Stimulated activated naive CD8-positive, alpha-beta T cell treated with anti-CD3 and anti-CD28 coated beads, Interleukin-15, amount 100 ng/mL, for 72 hours (primary cell): ENCODE results near the gene HAUS3.
"Not testable (repeated sequence)": the region's sequence is repeated elsewhere in the genome, so short reads cannot be mapped to it uniquely, and the experiment has no call there.

Experiments used
- ATAC-seq: fragments of 150-1000 bp; cut with Tn5 transposase; 2 replicates; pipeline ENCODE4 v1.10.0; 2021; ENCODE audit warnings: mild to moderate bottlenecking, moderate library complexity
- DNase-seq, 2 donors: peaks; one replicate each; pipeline ENCODE4 v3.0.0; 2021 to 2022
- H3K27ac Mint-ChIP-seq, 2 donors: one replicate each; pipeline ENCODE4 v1.8.0; 2022; ENCODE audit warnings: mild to moderate bottlenecking in 2 of 2, mixed read lengths in 2 of 2, moderate library complexity in 2 of 2
- H3K27me3 Mint-ChIP-seq: one replicate; pipeline ENCODE4 v1.8.0; 2022; ENCODE audit warnings: mixed read lengths
- H3K4me1 Mint-ChIP-seq: one replicate; pipeline ENCODE4 v1.8.0; 2022; ENCODE audit warnings: mild to moderate bottlenecking, mixed read lengths
- H3K4me3 Mint-ChIP-seq, 2 donors: one replicate each; pipeline ENCODE4 v1.8.0; 2022; ENCODE audit warnings: mild to moderate bottlenecking in 2 of 2, mixed read lengths in 2 of 2, moderate library complexity in 1 of 2
- H3K9me3 Mint-ChIP-seq, 2 donors: one replicate each; pipeline ENCODE4 v1.8.0; 2022; ENCODE audit warnings: mixed read lengths in 2 of 2

Gene HAUS3

GRCh38 chr4:2281575-2282343, 39.8 kb upstream of the HAUS3 start:
- H3K4me3 Mint-ChIP-seq, result peak overlapping the region; percentile 60 to 67

GRCh38 chr4:2280531-2281300, 38.8 kb upstream of the HAUS3 start:
- ATAC-seq (no peak), DNase-seq (no peak)
- Mint-ChIP-seq H3K4me3 (peak overlapping the region in 1 of 2 donors; percentile 67), H3K27ac (peak overlapping the region; percentile 67 to 91), H3K27me3 (no peaks in the 10 kb centered on the region), H3K9me3 (peaks cover 5 to 7% of the 10 kb centered on the region in 2 donors), H3K4me1 (peaks cover 41% of the 10 kb centered on the region)

More at GRCh38 chr4:2281575-2282343, 39.8 kb upstream of the HAUS3 start:
- DNase-seq, result peak; percentile 55 to 84
- Mint-ChIP-seq H3K27ac (peak overlapping the region; percentile 91 to 95), H3K27me3 (no peaks in the 10 kb centered on the region), H3K9me3 (peaks cover 5 to 7% of the 10 kb centered on the region in 2 donors), H3K4me1 (peaks cover 43% of the 10 kb centered on the region)
- ATAC-seq, result peak; percentile 96

- ATAC-seq (no peak), DNase-seq (no peak)
- peaks cover 0 to 2% of the 10 kb centered on the region in 2 donors for H3K9me3 Mint-ChIP-seq
- no peak overlapping the region for H3K27ac Mint-ChIP-seq
- peaks cover 24% of the 10 kb centered on the region for H3K4me1 Mint-ChIP-seq
- H3K27me3 Mint-ChIP-seq, result no peaks in the 10 kb centered on the region
- no peak overlapping the region for H3K4me3 Mint-ChIP-seq
These were observed 36.0 kb upstream of the HAUS3 start for GRCh38 chr4:2277956-2278355.

GRCh38 chr4:2276581-2277325, 34.8 kb upstream of the HAUS3 start:
- H3K27me3 Mint-ChIP-seq, result no peaks in the 10 kb centered on the region
- peaks cover 17% of the 10 kb centered on the region for H3K4me1 Mint-ChIP-seq
- ATAC-seq (no peak), DNase-seq (no peak)
- H3K4me3 Mint-ChIP-seq, result no peak overlapping the region
- H3K9me3 Mint-ChIP-seq, result no peaks in the 10 kb centered on the region
- H3K27ac Mint-ChIP-seq, result no peak overlapping the region

GRCh38 chr4:2275546-2276251, 33.8 kb upstream of the HAUS3 start:
- no peak for ATAC-seq
- no peak for DNase-seq
- H3K27me3 Mint-ChIP-seq, result no peaks in the 10 kb centered on the region
- H3K4me3 Mint-ChIP-seq, result no peak overlapping the region
- H3K4me1 Mint-ChIP-seq, result peaks cover 6% of the 10 kb centered on the region
- H3K9me3 Mint-ChIP-seq, result no peaks in the 10 kb centered on the region
- peak overlapping the region in 1 of 2 donors; percentile 11 for H3K27ac Mint-ChIP-seq

- H3K27ac Mint-ChIP-seq, DNase-seq, H3K9me3 Mint-ChIP-seq, H3K27me3 Mint-ChIP-seq, ATAC-seq, H3K4me1 Mint-ChIP-seq, H3K4me3 Mint-ChIP-seq: not testable (repeated sequence)
These were observed 33.1 kb upstream of the HAUS3 start for GRCh38 chr4:2275044-2275397.

GRCh38 chr4:2274320-2275043, 32.6 kb upstream of the HAUS3 start:
- H3K27me3 Mint-ChIP-seq, result no peaks in the 10 kb centered on the region
- no peaks in the 10 kb centered on the region for H3K9me3 Mint-ChIP-seq
- peak overlapping the region in 1 of 2 donors; percentile 48 for H3K27ac Mint-ChIP-seq
- DNase-seq (no peak), ATAC-seq (no peak)
- H3K4me1 Mint-ChIP-seq, result peaks cover 5% of the 10 kb centered on the region
- H3K4me3 Mint-ChIP-seq, result no peak overlapping the region

- no peaks in the 10 kb centered on the region for H3K27me3 Mint-ChIP-seq
- no peaks in the 10 kb centered on the region for H3K9me3 Mint-ChIP-seq
- ATAC-seq, result no peak
- no peak overlapping the region for H3K4me3 Mint-ChIP-seq
- H3K4me1 Mint-ChIP-seq, result peaks cover 5% of the 10 kb centered on the region
- H3K27ac Mint-ChIP-seq, result peak overlapping the region in 1 of 2 donors; percentile 48
- no peak for DNase-seq
These were observed 31.9 kb upstream of the HAUS3 start for GRCh38 chr4:2273657-2274319.

- DNase-seq (no peak), ATAC-seq (no peak)
- H3K27me3 Mint-ChIP-seq, result no peaks in the 10 kb centered on the region
- H3K4me1 Mint-ChIP-seq, result peaks cover 5% of the 10 kb centered on the region
- no peaks in the 10 kb centered on the region for H3K9me3 Mint-ChIP-seq
- no peak overlapping the region for H3K4me3 Mint-ChIP-seq
- H3K27ac Mint-ChIP-seq, result peak overlapping the region in 1 of 2 donors; percentile 90
These were observed 31.3 kb upstream of the HAUS3 start for GRCh38 chr4:2273221-2273620.

- Mint-ChIP-seq H3K4me1 (peaks cover 5% of the 10 kb centered on the region), H3K27me3 (no peaks in the 10 kb centered on the region), H3K4me3 (no peak overlapping the region), H3K9me3 (no peaks in the 10 kb centered on the region), H3K27ac (no peak overlapping the region)
- ATAC-seq, result no peak
- DNase-seq, result no peak
These were observed 30.9 kb upstream of the HAUS3 start for GRCh38 chr4:2272828-2273120.

- DNase-seq, result no peak
- Mint-ChIP-seq H3K27ac (no peak overlapping the region), H3K4me3 (no peak overlapping the region), H3K9me3 (no peaks in the 10 kb centered on the region), H3K27me3 (no peaks in the 10 kb centered on the region), H3K4me1 (peaks cover 5% of the 10 kb centered on the region)
- ATAC-seq, result no peak
These were observed 30.3 kb upstream of the HAUS3 start for GRCh38 chr4:2272026-2272827.

- no peaks in the 10 kb centered on the region for H3K9me3 Mint-ChIP-seq
- H3K27ac Mint-ChIP-seq, result no peak overlapping the region
- ATAC-seq (no peak), DNase-seq (no peak)
- H3K4me3 Mint-ChIP-seq, result no peak overlapping the region
- no peaks in the 10 kb centered on the region for H3K27me3 Mint-ChIP-seq
- peaks cover 5% of the 10 kb centered on the region for H3K4me1 Mint-ChIP-seq
These were observed 29.5 kb upstream of the HAUS3 start for GRCh38 chr4:2271279-2272025.
